NAMALWA (cell line): Measurements from ENCODE around the gene TANGO6.
"Not testable (repeated sequence)": the region's sequence is repeated elsewhere in the genome, so short reads cannot be mapped to it uniquely, and the experiment has no call there.

Experiments used
- DNase-seq: peaks from one replicate; pipeline ENCODE4 v3.0.0-alpha.2; 2015; ENCODE audit warnings: low spot score

TANGO6 gene

GRCh38 chr16:69057400-69058378, 214.4 kb downstream of the TANGO6 start:
- no peak for DNase-seq

DNA sequence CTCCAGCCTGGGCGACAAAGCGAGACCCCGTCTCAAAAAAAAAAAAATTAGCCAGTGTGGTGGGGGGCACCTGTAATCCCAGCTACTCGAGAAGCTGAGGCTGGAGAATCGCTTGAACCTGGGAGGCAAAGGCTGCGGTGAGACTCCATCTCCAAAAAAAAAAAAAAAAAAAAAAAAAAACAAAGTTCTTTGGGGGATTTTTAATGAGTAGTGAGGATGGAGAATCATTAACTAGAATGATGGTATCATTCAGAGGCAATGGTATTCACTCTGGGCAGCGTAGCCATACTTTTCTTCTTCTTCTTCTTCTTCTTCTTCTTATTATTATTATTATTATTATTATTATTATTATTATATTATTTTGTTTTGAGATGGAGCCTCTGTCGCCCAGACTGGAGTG, 220.2 kb downstream of the TANGO6 start:
- DNase-seq, result not testable (repeated sequence)

- DNase-seq, result no peak
Observed at GRCh38 chr16:69064124-69064763, 220.9 kb downstream of the TANGO6 start.

GRCh38 chr16:69064764-69065313, 221.5 kb downstream of the TANGO6 start:
- no peak for DNase-seq

DNA sequence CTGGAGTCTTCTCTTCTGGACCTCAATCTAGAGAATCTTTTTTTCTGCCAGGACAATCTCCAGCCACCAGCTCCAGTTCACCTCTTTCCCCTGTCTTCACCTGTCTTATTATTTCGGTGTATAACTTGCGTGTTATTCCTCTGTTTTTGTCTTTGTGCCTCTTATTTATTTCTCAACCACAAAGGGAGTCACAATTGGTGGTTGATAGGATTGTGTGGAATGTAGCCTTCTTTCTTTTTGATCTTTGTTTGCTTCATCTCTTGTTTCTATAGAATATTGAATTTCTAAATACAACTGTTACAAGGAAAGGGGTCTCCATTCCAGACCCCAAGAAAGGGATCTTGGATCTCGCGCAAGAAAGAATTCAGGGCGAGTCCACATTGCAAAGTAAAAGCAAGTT, 226.2 kb downstream of the TANGO6 start:
- DNase-seq, result no peak

DNA sequence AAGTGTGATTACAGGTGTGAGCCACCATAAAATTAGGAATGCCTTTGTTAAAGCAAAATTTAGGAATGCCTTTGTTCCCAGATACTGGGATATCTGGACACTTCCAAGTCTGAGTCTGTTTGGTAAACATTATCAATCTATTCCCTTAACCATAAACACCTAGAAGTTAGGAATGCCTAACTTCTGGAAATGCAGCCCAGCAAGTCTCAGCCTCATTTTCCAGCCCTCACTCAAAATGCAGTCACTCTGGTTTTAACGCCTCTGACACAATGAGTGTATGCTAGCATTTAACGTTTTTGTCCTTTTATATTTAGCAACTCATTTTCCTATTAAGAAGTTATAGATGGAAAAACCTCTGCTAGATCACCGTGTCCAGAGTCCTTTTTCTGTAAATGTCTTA, 227.7 kb downstream of the TANGO6 start:
- no peak for DNase-seq

DNA sequence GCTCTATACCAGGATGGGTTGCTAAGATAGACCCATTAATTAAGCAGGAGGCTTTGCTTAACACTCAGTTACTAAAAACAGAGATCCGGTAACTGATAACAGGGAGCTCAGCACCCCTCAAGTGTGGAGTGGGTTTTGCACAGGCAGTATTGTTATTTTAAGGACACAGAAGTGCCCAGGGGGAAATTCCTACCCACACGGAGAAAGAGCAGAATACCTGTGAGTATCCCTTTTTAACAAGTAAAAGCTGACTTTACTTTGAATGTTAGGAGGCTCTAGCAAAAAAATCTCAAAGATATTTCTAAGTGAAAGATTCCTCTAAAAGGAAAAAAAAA, 229.3 kb downstream of the TANGO6 start:
- no peak for DNase-seq

GRCh38 chr16:69073181-69073702, 229.9 kb downstream of the TANGO6 start:
- DNase-seq, result no peak

- DNase-seq, result no peak
Observed at GRCh38 chr16:69077251-69077650, 233.9 kb downstream of the TANGO6 start.

GRCh38 chr16:69078073-69078472, 234.7 kb downstream of the TANGO6 start:
- DNase-seq, result no peak

DNA sequence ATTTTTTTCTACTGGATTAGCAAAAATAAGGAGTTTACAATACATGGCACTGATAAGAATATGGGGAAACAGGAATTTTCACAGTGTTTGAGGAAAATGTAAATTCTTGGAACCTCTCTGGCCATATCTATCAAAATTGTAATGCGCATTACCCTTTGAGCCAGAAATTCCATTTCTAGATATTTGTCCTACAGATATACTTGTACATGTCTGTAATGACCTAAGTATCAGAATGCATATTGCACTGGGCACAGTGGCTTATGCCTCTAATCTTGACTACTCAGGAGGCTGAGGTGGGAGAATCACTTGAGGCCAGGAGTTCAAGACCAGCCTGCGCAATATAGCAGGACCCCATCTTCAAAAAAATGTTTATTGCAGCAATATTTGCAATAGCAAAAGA, 236.4 kb downstream of the TANGO6 start:
- no peak for DNase-seq

- no peak for DNase-seq
Observed at GRCh38 chr16:69083306-69083941, 240.1 kb downstream of the TANGO6 start.

GRCh38 chr16:69084289-69084688, 241.0 kb downstream of the TANGO6 start:
- no peak for DNase-seq

- DNase-seq, result no peak
Observed at GRCh38 chr16:69085032-69085695, 241.8 kb downstream of the TANGO6 start.

GRCh38 chr16:69087161-69087581, 243.8 kb downstream of the TANGO6 start:
- DNase-seq, result no peak

DNA sequence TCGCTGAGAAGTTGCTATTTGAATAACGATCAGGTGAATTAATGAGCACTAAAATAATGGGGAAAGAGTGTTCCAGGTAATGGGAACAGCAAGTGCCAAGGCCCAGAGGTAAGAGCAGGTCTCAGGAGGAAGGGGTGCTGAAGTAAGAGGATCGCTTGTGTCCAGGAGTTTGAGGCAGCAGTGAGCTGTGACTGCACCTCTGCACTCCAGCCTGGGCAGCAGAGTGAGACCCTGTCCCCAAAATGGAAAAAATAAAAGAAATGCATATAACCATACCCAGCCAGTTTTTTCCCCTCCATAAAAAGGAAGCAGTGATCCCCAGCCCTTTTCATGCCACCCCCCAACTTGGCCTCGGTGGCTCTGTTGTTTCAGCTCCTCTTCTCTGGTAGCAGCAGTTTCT, 245.4 kb downstream of the TANGO6 start:
- DNase-seq, result no peak

DNA sequence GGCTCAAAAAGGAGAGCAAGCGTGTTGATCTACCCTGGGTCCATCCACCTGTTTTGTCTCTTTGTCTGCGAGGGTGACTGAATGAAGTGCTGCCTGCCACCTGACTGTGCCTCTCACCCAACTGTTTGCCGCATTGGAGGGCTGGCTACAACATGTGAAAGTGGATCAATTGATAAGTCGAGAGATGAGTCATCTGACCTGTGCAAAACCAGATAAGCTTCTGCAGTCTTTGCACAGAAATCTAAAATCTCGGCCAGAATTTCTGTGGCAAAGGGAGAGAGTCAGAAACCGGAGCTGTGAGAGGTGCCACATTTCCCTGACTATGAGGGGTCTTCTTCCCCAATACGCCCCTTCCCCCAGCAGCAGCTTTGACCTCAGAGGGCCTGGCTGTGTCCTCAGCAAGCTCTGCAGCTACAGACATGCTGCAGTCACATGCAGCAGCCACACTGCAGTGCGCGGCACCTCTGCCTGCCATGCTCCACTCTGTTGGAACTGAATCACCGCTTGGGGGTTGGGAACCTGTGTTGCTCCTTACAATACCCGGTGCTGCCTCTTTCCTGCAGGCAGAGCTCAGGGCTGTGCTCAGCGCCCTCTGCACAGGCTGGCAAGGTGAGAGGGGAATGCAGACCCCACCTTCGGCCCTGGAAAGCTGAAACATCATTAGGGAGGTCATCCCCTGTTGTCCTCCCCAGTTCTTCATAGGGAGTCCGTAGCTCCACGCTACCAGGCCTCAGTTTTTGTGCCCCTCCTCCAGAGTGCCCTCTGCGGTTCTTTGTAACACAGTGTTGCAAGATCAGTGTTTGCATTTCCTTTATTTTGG, 246.0 kb downstream of the TANGO6 start:
- DNase-seq, result no peak

- DNase-seq, result no peak
Observed at GRCh38 chr16:69093974-69094373, 250.6 kb downstream of the TANGO6 start.

GRCh38 chr16:69094501-69094900, 251.2 kb downstream of the TANGO6 start:
- no peak for DNase-seq

- DNase-seq, result no peak
Observed at GRCh38 chr16:69095193-69095592, 251.9 kb downstream of the TANGO6 start.
